ENCODE results near the gene GPX4.

Gene GPX4

DNA sequence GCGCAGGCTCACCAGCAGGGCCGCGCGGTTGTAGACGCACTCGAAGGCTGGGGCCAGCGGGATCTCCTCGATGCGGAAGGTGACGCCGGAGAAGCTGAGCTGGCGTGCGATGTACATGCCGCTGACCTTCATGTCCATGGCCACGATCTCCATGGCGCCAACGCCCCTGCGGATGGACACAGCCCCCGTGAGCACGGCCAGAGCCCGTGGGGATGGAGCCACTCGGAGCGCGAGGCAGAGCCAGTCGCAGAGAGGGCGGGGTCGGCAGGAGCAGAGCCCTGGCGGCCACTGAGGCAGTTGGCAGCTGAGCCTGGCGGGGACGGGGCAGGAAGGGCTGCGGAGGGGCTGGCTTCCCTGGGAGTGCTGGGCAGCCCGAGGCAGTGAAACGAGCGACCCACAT lies 15.2 kb downstream of the GPX4 start:
- no peak overlapping the region for H2AFZ ChIP-seq (ENCODE audit: low read length)
- no peaks in the 10 kb centered on the region for H3K27me3 ChIP-seq (ENCODE audit: insufficient read depth, low read length, poor library complexity, severe bottlenecking)
- no peak overlapping the region for H3K4me2 ChIP-seq (ENCODE audit: low read depth, low read length, poor library complexity, severe bottlenecking)
- peaks cover 5% of the 10 kb centered on the region for H4K20me1 ChIP-seq (ENCODE audit: insufficient read depth, low read length, poor library complexity, severe bottlenecking)
- no peaks in the 10 kb centered on the region for H3F3A ChIP-seq (ENCODE audit: low read depth)
- H3K9ac ChIP-seq (ENCODE audit: low read depth, low read length, poor library complexity, severe bottlenecking), result no peak overlapping the region
- H3K4me3 ChIP-seq (ENCODE audit: low read length, poor library complexity, severe bottlenecking), result no peak overlapping the region
- no peaks in the 10 kb centered on the region for H3K9me2 ChIP-seq (replicated peaks; ENCODE audit: low read depth, low read length)
- H3K9me3 ChIP-seq (ENCODE audit: insufficient read depth, low read depth, low read length), result no peaks in the 10 kb centered on the region
- TF ChIP-seq EZH2phosphoT487 (IDR thresholded peaks at IDR 0.05; ENCODE audit: borderline replicate concordance), result no peak
- no peak for TF ChIP-seq CTCF (conservative IDR thresholded peaks at IDR 0.05; ENCODE audit: low read length)
- peaks cover 66% of the 10 kb centered on the region; the same call in 1 of the 2 replicates for H3K36me3 ChIP-seq (ENCODE audit: insufficient read depth, low read length)
- H3K4me1 ChIP-seq (ENCODE audit: insufficient read depth, low read length, poor library complexity, severe bottlenecking), result no peaks in the 10 kb centered on the region
- H3K79me2 ChIP-seq (ENCODE audit: insufficient read depth, low read length), result no peaks in the 10 kb centered on the region

GRCh38 chr19:1119475-1120217 lies 15.9 kb downstream of the GPX4 start:
- H2AFZ ChIP-seq (ENCODE audit: low read length), result no peak overlapping the region
- H3F3A ChIP-seq (ENCODE audit: low read depth), result no peaks in the 10 kb centered on the region
- H3K36me3 ChIP-seq (ENCODE audit: insufficient read depth, low read length), result peaks cover 69% of the 10 kb centered on the region; the same call in 1 of the 2 replicates
- H3K4me2 ChIP-seq (ENCODE audit: low read depth, low read length, poor library complexity, severe bottlenecking), result no peak overlapping the region
- H3K9me3 ChIP-seq (ENCODE audit: insufficient read depth, low read depth, low read length), result no peaks in the 10 kb centered on the region
- no peaks in the 10 kb centered on the region for H3K27me3 ChIP-seq (ENCODE audit: insufficient read depth, low read length, poor library complexity, severe bottlenecking)
- H3K4me1 ChIP-seq (ENCODE audit: insufficient read depth, low read length, poor library complexity, severe bottlenecking), result no peaks in the 10 kb centered on the region
- no peak overlapping the region for H3K9ac ChIP-seq (ENCODE audit: low read depth, low read length, poor library complexity, severe bottlenecking)
- TF ChIP-seq CTCF (conservative IDR thresholded peaks at IDR 0.05; ENCODE audit: low read length) (no peak), EZH2phosphoT487 (IDR thresholded peaks at IDR 0.05; ENCODE audit: borderline replicate concordance) (no peak)
- H3K4me3 ChIP-seq (ENCODE audit: low read length, poor library complexity, severe bottlenecking), result no peak overlapping the region
- no peaks in the 10 kb centered on the region; the same call in 1 of the 2 replicates for H3K79me2 ChIP-seq (ENCODE audit: insufficient read depth, low read length)
- peaks cover 5% of the 10 kb centered on the region for H4K20me1 ChIP-seq (ENCODE audit: insufficient read depth, low read length, poor library complexity, severe bottlenecking)
- H3K9me2 ChIP-seq (replicated peaks; ENCODE audit: low read depth, low read length), result no peaks in the 10 kb centered on the region

DNA sequence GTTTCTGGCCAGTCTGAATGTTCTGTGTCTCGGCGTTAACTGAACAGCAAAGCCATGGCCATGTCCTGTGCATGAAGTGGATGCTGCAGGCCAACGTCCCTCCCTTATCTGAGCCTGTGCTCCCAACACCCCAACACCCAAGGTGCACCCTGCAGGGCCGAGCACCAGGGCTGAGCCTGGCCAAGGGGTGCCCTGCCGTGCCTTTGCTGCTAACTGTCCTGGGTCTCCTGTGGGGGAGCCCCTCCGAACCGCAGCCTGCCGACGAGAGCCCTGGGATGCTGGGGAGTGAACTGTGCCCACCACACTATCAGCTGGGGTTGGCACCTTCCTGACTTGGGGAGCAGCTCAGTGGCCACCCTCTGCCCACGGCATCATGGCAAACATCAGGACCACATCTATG lies 17.6 kb downstream of the GPX4 start:
- TF ChIP-seq CTCF (conservative IDR thresholded peaks at IDR 0.05; ENCODE audit: low read length) (no peak), EZH2phosphoT487 (IDR thresholded peaks at IDR 0.05; ENCODE audit: borderline replicate concordance) (no peak)
- H3K9ac ChIP-seq (ENCODE audit: low read depth, low read length, poor library complexity, severe bottlenecking), result no peak overlapping the region
- no peaks in the 10 kb centered on the region for H3K4me1 ChIP-seq (ENCODE audit: insufficient read depth, low read length, poor library complexity, severe bottlenecking)
- H4K20me1 ChIP-seq (ENCODE audit: insufficient read depth, low read length, poor library complexity, severe bottlenecking), result peaks cover 5% of the 10 kb centered on the region
- no peak overlapping the region for H3K4me3 ChIP-seq (ENCODE audit: low read length, poor library complexity, severe bottlenecking)
- H3K9me3 ChIP-seq (ENCODE audit: insufficient read depth, low read depth, low read length), result no peaks in the 10 kb centered on the region
- no peaks in the 10 kb centered on the region; the same call in 1 of the 2 replicates for H3K79me2 ChIP-seq (ENCODE audit: insufficient read depth, low read length)
- no peak overlapping the region for H3K4me2 ChIP-seq (ENCODE audit: low read depth, low read length, poor library complexity, severe bottlenecking)
- peaks cover 74% of the 10 kb centered on the region; the same call in 1 of the 2 replicates for H3K36me3 ChIP-seq (ENCODE audit: insufficient read depth, low read length)
- H3K9me2 ChIP-seq (replicated peaks; ENCODE audit: low read depth, low read length), result no peaks in the 10 kb centered on the region
- H3K27me3 ChIP-seq (ENCODE audit: insufficient read depth, low read length, poor library complexity, severe bottlenecking), result no peaks in the 10 kb centered on the region
- no peaks in the 10 kb centered on the region for H3F3A ChIP-seq (ENCODE audit: low read depth)
- H2AFZ ChIP-seq (ENCODE audit: low read length), result no peak overlapping the region
